HG03342 (cell line): ENCODE data around the gene CRAT.

Source experiments
- ATAC-seq: cut with Tn5 transposase; IDR thresholded peaks from one replicate; pipeline ENCODE4 v1.9.1; 2021; ENCODE audit warnings: mild to moderate bottlenecking, moderate library complexity; ENCODE audit not compliant: unreplicated experiment

CRAT gene

DNA sequence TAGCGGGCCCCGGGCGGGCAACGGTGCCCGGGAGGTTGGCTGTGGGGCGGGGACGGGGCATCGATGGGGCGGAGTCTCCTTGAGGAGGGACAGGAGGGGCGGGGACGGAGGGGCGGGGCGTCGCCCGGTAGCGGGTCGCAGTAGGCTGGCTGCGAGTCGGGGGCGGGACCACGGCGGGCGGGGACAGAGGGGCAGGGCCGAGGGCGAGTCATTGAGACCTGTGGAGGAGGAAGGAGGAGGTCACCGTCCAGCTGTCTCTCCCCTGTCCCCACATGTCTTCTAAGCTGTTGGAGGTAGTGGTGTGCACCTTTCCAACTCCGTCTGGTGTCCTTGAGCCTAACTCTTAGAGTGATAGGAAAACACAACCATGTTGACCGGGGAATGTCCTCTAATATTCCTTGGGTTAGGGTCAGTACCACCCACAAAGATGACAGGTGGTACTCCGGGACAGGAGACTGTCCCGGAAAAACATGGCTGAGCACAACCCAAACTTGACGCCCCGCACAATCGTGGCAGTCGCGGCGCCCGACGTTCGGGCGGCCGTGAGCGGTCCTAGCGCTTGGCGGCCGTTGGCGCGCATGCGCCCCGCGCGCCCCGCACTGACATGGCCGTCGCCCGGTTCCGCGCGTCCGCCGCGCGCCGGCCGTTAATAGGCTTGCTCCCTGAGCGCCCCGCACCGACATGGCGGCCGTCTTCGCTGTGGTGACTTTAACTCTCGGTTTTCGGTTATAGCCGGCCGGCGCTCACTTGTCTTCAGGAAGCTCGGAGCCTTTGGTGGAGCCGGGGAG, at the start of gene CRAT, which contains the start of gene PTPA:
Gene CRAT, minus strand, starts transcription at position 54 of the 788 bp plus-strand sequence. CDS start 284 bp downstream, outside the sequence.
Gene PTPA, plus strand, starts transcription at position 676 of the 788 bp plus-strand sequence. CDS start 186 bp downstream, outside the sequence.
- ATAC-seq: peak; percentile 77

DNA sequence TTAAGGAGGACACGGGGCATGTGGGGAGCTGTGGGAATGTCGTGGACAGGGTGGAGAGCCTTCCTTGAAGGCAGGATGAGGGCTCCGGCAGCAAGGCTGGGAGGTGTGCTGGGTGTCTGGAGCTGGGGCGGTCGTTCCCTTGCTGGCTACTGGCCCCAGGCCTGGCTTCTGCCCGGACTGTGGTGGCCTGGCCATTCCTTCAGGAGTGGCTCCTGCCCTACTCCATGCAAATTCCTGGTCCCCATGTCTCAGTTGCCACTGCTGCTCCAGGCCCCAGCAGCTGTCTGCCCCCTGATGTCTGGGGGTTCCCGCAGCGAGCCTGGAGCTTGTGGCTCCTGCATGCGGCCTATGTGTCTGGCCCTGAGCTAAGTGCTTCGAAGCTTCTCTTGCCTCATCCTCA, 45.6 kb upstream of the CRAT start:
- no peak for ATAC-seq

DNA sequence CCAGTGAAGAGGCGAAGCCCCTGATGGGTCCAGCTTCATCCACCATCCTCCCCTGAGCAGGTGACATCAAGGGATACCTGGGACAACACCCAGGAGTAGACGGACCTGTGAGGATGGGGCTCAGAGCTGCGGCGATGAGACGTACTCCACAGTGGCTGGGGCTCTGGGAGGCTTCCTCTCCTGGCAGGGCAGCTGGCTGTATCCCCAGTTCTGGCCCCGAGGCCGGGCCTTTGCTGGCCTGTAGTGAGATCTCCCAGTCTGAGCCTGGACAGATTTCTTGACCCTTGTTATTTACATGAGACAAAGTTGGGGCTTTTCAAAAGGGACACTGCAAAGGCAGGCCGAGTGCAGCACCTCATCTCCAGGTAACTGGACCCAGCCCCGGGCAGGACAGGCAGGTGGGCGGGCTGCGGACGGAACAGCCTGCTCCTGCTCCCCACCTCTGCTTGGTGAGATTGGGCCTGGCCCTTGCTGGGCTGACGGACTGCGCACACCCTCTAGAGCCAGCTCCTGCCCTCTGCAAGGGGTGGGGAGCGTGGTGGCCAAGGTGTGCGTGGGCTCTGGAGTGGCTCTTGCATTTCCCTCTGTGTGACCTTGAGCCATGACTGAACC, 44.4 kb upstream of the CRAT start:
- ATAC-seq: no peak

GRCh38 chr9:129151469-129151868, 40.9 kb upstream of the CRAT start:
- ATAC-seq: no peak

GRCh38 chr9:129150672-129151211, 40.1 kb upstream of the CRAT start:
- ATAC-seq: no peak

- ATAC-seq: no peak
Measured at GRCh38 chr9:129150122-129150521, 39.5 kb upstream of the CRAT start.

DNA sequence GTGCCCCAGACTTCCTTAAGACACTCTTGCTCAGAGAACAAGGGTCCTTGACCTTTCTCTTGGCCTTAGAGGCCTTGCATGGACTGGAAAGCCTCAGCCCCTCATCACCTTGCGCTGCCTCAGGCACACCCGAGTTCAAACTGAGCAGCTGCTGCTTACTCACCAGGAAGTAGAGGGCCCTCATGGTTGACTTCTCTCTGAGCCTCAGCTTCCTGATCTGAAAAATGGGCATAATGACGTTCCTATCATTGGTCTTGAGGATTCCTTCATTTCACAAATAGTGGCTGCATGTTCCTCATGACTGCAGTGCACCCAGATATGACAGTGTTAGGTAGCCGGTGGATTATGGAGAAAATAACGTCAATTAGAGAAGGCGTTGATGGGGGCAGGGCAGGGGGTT, 38.8 kb upstream of the CRAT start:
- peak; percentile 11 for ATAC-seq

- peak; percentile 55 for ATAC-seq
Measured at GRCh38 chr9:129148463-129149204, 38.0 kb upstream of the CRAT start.

- no peak for ATAC-seq
Measured at GRCh38 chr9:129146441-129146941, 35.9 kb upstream of the CRAT start.

DNA sequence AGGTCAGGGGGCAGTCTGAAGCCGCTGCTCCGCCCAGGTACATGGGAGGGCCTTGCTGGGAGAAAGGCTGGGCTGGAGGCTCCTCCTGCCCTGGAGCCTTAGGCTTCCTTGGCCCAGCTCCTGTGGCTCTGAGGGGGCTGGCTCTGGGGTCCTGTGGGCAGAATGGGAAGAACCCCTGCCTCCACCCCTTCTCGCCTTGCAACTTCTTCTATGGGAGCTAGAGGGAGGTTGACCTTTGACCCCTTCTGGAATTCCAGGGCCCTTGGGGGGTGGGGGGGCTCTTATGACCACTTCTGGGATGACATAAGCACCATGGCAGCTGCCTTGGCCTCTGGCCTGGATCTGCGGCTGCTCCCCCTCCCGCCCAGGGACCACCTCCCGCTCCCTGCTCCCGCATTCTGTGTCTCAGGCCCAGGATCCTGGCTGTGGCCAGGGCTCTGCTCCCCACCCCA, 35.3 kb upstream of the CRAT start:
- ATAC-seq: no peak

GRCh38 chr9:129145316-129145715, 34.7 kb upstream of the CRAT start:
- no peak for ATAC-seq

DNA sequence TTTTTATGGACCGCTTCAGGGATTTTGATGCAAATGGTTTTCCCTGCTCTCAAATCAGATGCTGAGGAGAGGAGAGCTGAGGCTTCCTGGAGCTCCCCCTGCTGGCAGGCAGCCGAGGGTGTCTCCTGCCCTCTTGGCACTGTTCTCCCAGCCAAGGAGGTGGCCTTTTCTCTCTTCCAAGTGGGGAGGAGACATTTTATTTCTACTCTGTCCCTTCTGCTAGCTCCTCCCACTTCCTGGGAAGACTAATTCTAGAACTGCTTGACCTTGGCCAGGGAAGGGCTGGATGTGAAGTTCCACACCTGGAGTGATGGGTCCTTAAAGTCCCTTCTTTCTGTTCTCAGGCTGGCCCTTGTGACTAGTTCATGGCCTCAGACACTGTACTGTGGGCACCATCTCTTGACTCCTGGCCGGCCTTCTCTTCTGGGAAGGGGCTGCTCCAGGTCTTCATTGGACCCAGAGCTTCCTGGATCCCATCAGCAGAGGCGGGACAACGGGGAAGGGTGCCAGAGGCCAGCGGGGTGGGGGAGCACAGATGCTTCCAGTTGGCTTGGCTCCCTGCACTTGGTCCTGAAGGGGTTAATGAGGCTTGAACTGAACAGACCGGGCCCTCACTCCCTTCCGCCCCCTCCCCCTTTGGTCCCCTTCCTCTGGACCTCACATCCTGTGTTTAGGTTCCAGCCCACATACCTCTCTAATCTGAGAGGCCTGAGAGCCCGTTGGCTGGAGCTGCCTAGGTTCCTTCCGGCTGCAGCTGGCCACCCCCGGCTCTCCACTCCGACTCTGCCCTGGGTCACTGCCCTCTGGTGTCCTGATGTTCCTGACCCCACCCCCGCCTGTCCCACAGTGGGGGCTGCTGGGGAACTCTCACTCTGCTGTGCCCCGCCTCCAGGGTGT, 32.7 kb upstream of the CRAT start:
- no peak for ATAC-seq

GRCh38 chr9:129142138-129142935, 31.7 kb upstream of the CRAT start:
- ATAC-seq: no peak

DNA sequence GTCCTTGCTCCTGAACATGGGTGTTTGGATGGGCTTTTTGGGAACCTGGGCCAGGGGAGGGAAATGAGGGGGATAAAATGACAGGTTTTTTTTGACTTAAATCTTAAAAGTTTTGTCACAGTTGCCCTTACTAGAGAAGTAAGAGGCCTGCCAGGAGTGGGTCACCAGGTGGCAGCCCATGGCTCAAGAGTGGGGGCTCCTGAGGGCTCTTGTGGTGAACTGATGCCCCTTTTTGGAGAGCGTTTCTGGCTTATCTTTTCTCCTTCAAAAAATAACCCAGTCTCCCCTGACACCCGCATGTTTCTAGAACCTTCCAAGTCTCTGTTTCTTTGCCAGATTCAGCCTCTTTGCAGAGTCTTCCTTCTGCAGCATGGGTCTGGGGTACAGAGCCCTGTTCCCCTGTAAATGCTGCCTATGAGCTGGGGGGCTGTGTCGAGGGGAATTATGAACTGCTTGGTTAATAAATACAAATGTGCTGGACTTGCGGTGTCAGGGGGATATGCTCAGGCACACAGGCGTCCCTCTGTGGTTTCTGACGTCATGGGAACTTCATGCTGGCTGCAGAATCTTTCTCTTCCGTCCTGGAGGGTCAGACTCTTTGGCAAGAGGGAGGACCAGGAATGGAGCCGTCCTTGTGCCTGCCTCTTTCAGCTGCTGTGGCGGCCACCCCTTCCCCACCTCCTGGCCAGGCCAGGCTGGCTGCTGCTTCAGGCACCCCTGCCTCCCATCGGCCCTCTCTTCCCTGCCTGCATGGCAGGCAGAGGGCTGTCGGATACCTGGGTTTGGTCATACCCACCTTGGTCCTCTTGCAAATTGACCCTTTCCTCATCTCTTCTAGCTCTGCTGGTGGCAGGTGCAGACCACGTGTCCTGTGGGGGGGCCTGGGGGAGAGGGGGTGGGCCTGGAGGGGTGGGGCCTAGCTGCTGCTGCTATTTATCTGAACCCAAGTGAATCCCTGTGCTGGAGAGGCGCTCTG, 30.8 kb upstream of the CRAT start:
- ATAC-seq: no peak

DNA sequence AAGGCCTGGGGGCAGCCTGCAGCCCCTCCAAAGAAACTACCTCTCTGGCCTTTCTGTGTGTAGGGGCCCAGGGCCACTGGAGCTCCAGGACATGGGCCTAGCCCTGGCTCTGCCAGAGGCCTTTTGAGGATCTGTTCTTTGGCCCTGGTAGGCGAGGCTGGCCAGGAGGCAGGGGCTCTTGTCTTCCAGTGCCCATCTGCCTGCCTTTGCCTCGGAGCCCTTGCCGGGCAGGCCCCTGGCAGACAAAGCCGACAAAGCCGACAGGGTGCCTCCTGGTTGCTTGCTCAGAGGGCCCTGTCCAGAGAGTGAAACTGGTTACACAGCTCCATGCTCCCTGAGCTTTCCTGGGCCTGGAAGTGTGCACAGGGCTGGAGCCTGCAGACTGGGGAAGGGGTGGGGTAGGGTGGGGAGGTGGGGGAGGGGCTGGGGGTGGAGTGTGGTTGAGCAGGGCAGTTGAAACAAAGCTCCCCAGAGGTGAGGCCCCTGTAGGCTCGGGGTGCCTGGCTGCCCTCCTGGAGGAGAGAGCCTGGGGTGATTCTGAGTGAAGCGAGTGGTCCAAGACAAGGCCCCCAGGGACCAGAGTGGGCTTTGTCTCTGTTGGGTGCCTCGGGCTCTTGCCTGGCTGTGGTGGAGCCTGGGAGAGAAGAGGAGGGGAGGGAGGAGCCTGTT, 29.9 kb upstream of the CRAT start:
- ATAC-seq: no peak

- ATAC-seq: no peak
Measured at GRCh38 chr9:129139993-129140396, 29.4 kb upstream of the CRAT start.

GRCh38 chr9:129139233-129139992, 28.8 kb upstream of the CRAT start:
- ATAC-seq: peak; percentile 40
